WTC11 (cell line): Measurements from ENCODE around the gene DPPA5. TPM values are rescaled to one million over a fixed set of nuclear protein-coding genes. Genes with fewer than 3 reads are reported as not detected.
A peak's percentile ranks its signal among the peaks of the same experiment; 100 is the strongest.

Experiments
- ARID4B ChIP-seq: sonication (generic); formaldehyde crosslinking; IDR thresholded peaks from 2 replicates; pipeline ENCODE4 v1.8.0; 2023; ENCODE audit warnings: missing genetic modification reagents, mild to moderate bottlenecking, borderline replicate concordance
- CREB1 ChIP-seq: sonication (generic); formaldehyde crosslinking; IDR thresholded peaks from 2 replicates; pipeline ENCODE4 v1.8.0; 2023; ENCODE audit warnings: mild to moderate bottlenecking, missing genetic modification reagents
- CTCF ChIP-seq: fragments of 200-600 bp; IDR thresholded peaks from 2 replicates; pipeline ENCODE4 v1.8.0; 2022; ENCODE audit warnings: antibody characterized with exemption
- E2F4 ChIP-seq: sonication (generic); formaldehyde crosslinking; IDR thresholded peaks from 2 replicates; pipeline ENCODE4 v1.8.1; 2022; ENCODE audit warnings: low read depth, mild to moderate bottlenecking, moderate library complexity, missing genetic modification reagents, borderline replicate concordance
- ESRRA ChIP-seq: sonication (generic); formaldehyde crosslinking; IDR thresholded peaks from 2 replicates; pipeline ENCODE4 v1.8.1; 2022; ENCODE audit warnings: mild to moderate bottlenecking, missing genetic modification reagents, borderline replicate concordance
- JAZF1 ChIP-seq: fragments of 250-450 bp; sonication (Bioruptor Pico); IDR thresholded peaks from 2 replicates; pipeline ENCODE4 v1.9.0; 2021; ENCODE audit warnings: moderate library complexity, mild to moderate bottlenecking, inconsistent platforms
- MAX ChIP-seq: sonication (generic); formaldehyde crosslinking; IDR thresholded peaks from 2 replicates; pipeline ENCODE4 v1.8.0; 2022; ENCODE audit warnings: mild to moderate bottlenecking, missing genetic modification reagents
- MLX ChIP-seq: sonication (generic); formaldehyde crosslinking; IDR thresholded peaks from 2 replicates; pipeline ENCODE4 v1.8.1; 2023; ENCODE audit warnings: mild to moderate bottlenecking, missing genetic modification reagents, moderate library complexity
- MXD4 ChIP-seq: fragments of 250-450 bp; sonication (Bioruptor Pico); IDR thresholded peaks from 2 replicates; pipeline ENCODE4 v1.8.0; 2021; ENCODE audit warnings: mild to moderate bottlenecking, moderate library complexity, borderline replicate concordance
- MYBL2 ChIP-seq: sonication (generic); formaldehyde crosslinking; IDR thresholded peaks from 2 replicates; pipeline ENCODE4 v1.8.1; 2023; ENCODE audit warnings: mild to moderate bottlenecking, moderate library complexity, missing genetic modification reagents
- NFYB ChIP-seq: sonication (generic); formaldehyde crosslinking; conservative IDR thresholded peaks from 2 replicates; pipeline ENCODE4 v1.8.0; 2022; ENCODE audit warnings: low read depth, missing genetic modification reagents
- NR2C2 ChIP-seq: sonication (generic); formaldehyde crosslinking; IDR thresholded peaks from 2 replicates; pipeline ENCODE4 v1.8.0; 2022; ENCODE audit warnings: mild to moderate bottlenecking, missing genetic modification reagents
- OVOL2 ChIP-seq: fragments of 250-450 bp; sonication (Bioruptor Pico); IDR thresholded peaks from 2 replicates; pipeline ENCODE4 v1.9.0; 2021; ENCODE audit warnings: mild to moderate bottlenecking, borderline replicate concordance
- PRDM15 ChIP-seq: sonication (generic); formaldehyde crosslinking; IDR thresholded peaks from 2 replicates; pipeline ENCODE4 v1.8.0; 2022; ENCODE audit warnings: missing genetic modification reagents
- SP1 ChIP-seq: sonication (generic); formaldehyde crosslinking; conservative IDR thresholded peaks from 2 replicates; pipeline ENCODE4 v1.8.1; 2022; ENCODE audit warnings: missing genetic modification reagents
- USF2 ChIP-seq: sonication (generic); formaldehyde crosslinking; IDR thresholded peaks from 2 replicates; pipeline ENCODE4 v1.8.1; 2023; ENCODE audit warnings: mild to moderate bottlenecking, missing genetic modification reagents, moderate library complexity
- ZMAT4 ChIP-seq: fragments of 250-450 bp; sonication (Bioruptor Pico); IDR thresholded peaks from 2 replicates; pipeline ENCODE4 v1.9.0; 2021; ENCODE audit warnings: mild to moderate bottlenecking
- ZNF219 ChIP-seq: sonication (generic); formaldehyde crosslinking; IDR thresholded peaks from 2 replicates; pipeline ENCODE4 v1.8.0; 2023; ENCODE audit warnings: missing genetic modification reagents, mild to moderate bottlenecking, borderline replicate concordance
- ZNF281 ChIP-seq: sonication (generic); formaldehyde crosslinking; IDR thresholded peaks from 2 replicates; pipeline ENCODE4 v1.8.0; 2023; ENCODE audit warnings: mild to moderate bottlenecking, missing genetic modification reagents
- ZSCAN18 ChIP-seq: fragments of 250-450 bp; sonication (Bioruptor Pico); IDR thresholded peaks from 2 replicates; pipeline ENCODE4 v2.1.2; 2022; ENCODE audit warnings: mild to moderate bottlenecking, moderate library complexity
- total RNA-seq: library from RNA; stranded (reverse); gene quantifications from 3 replicates; pipeline ENCODE4 v1.2.3, GENCODE V29; 2021

Gene DPPA5
- total RNA-seq, 1 experiment from 2014 or later = 6.7 TPM

- TF ChIP-seq CTCF (peak; percentile 29; the same call in 1 of the 2 replicates), ZNF219 (no peak), E2F4 (CRISPR knock-in tag) (no peak), ZMAT4 (CRISPR knock-in tag) (no peak), ZSCAN18 (CRISPR knock-in tag) (no peak), MAX (CRISPR knock-in tag) (peak; percentile 61), JAZF1 (CRISPR knock-in tag) (no peak), MXD4 (no peak), NR2C2 (CRISPR knock-in tag) (no peak), ZNF281 (CRISPR knock-in tag) (no peak), USF2 (CRISPR knock-in tag) (no peak), ARID4B (CRISPR knock-in tag) (no peak), OVOL2 (CRISPR knock-in tag) (no peak), SP1 (CRISPR knock-in tag) (peak; percentile 63; the same call in 1 of the 2 replicates), MLX (CRISPR knock-in tag) (no peak), ESRRA (CRISPR knock-in tag) (no peak), CREB1 (CRISPR knock-in tag) (no peak), MYBL2 (no peak), PRDM15 (CRISPR knock-in tag) (peak; percentile 62), NFYB (CRISPR knock-in tag) (no peak)
Observed at GRCh38 chr6:73388800-73389512, 34.9 kb upstream of the DPPA5 start (continued).
